ENCODE data around the gene SLAMF1. TPM values are rescaled to one million over a fixed set of nuclear protein-coding genes. Genes with fewer than 3 reads are reported as not detected.
"Not testable (repeated sequence)": the region's sequence is repeated elsewhere in the genome, so short reads cannot be mapped to it uniquely, and the experiment has no call there.

Gene SLAMF1
- total RNA-seq, 2 experiments from 2014 or later: 101 to 112 TPM

- intact Hi-C loops (cut with micrococcal nuclease): loop anchor here (1.0 to 2.0 kb wide), 8 partner anchors 29 to 507 kb away; partner anchors contain the start of genes CD84, COPA and NCSTN
- H3K4me3 Mint-ChIP-seq: no peak overlapping the region
These were observed 39.2 kb downstream of the SLAMF1 start for GRCh38 chr1:160607672-160608032.

DNA sequence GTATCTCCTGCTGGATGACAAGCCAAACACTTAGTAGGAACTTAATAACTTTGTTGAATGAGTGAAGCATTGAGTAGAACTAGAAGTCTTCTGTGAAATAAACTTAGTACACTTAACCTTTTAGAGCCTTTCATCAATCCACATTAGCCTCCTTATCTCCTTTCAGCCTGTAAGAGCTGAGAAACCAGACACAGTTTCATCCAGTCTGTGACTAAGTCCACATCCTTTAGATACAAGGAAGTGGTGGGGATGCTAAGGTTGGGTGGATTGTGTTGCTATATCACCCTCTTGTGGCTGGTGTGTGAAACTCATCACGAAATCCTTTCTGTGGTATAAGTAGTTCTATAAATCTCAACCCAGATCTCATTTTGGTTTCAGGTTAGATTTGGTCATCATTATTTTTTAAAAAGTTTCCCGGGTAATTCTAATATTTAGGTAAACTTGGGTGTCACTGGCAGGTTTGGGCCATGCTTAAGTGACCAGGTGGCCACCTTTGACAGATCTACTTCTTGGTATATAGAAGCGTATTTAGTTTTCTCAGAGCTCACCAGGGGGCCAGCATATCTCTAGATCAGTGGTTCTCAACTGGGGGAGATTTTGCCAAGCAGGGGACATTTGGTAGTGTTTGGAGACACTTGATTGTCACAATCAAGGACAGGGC, 39.7 kb downstream of the SLAMF1 start:
- Mint-ChIP-seq H3K4me3 (no peak overlapping the region), H3K36me3 (ENCODE audit: low read depth) (peaks cover 34% of the 10 kb centered on the region), H3K9me3 (peaks cover 9% of the 10 kb centered on the region), H3K4me1 (ENCODE audit: low read depth) (peaks cover 48% of the 10 kb centered on the region), H3K27me3 (ENCODE audit: low read depth) (no peaks in the 10 kb centered on the region), H3K27ac (peak overlapping the region; percentile 82)
- DNase-seq: peak; percentile 81
- CTCF ChIA-PET: interaction anchor here (0.6 to 6.8 kb wide), 31 partner anchors 10 to 243 kb away, joined by 3 to 87 read pairs (median 5); partner anchors contain the start of genes CD84 and SLAMF6
- intact Hi-C loops (cut with micrococcal nuclease): loop anchor here (1.0 to 2.0 kb wide), 8 partner anchors 28 to 506 kb away; partner anchors contain the start of genes CD84, COPA and NCSTN

More at GRCh38 chr1:160607672-160608032, 39.2 kb downstream of the SLAMF1 start:
- peaks cover 8% of the 10 kb centered on the region for H3K9me3 Mint-ChIP-seq
- peak overlapping the region; percentile 82 for H3K27ac Mint-ChIP-seq
- no peak for DNase-seq
- CTCF ChIA-PET: interaction anchor here (0.9 to 6.8 kb wide), 16 partner anchors 13 to 243 kb away, joined by 3 to 87 read pairs (median 6); partner anchors contain the start of gene CD84
- H3K36me3 Mint-ChIP-seq (ENCODE audit: low read depth): peaks cover 38% of the 10 kb centered on the region
- peaks cover 48% of the 10 kb centered on the region for H3K4me1 Mint-ChIP-seq (ENCODE audit: low read depth)
- no peaks in the 10 kb centered on the region for H3K27me3 Mint-ChIP-seq (ENCODE audit: low read depth)

GRCh38 chr1:160606611-160607010, 40.2 kb downstream of the SLAMF1 start:
- intact Hi-C loops (cut with micrococcal nuclease): loop anchor here (1.0 to 2.0 kb wide), 8 partner anchors 28 to 506 kb away; partner anchors contain the start of genes CD84, COPA and NCSTN
- H3K27ac Mint-ChIP-seq: peak overlapping the region; percentile 82
- peaks cover 14% of the 10 kb centered on the region for H3K9me3 Mint-ChIP-seq
- peaks cover 37% of the 10 kb centered on the region for H3K36me3 Mint-ChIP-seq (ENCODE audit: low read depth)
- H3K27me3 Mint-ChIP-seq (ENCODE audit: low read depth): no peaks in the 10 kb centered on the region
- CTCF ChIA-PET: interaction anchor here (0.6 to 6.8 kb wide), 36 partner anchors 9 to 494 kb away, joined by 3 to 87 read pairs (median 5); partner anchors contain the start of genes CD84 and SLAMF6
- DNase-seq: no peak
- no peak overlapping the region for H3K4me3 Mint-ChIP-seq
- peaks cover 48% of the 10 kb centered on the region for H3K4me1 Mint-ChIP-seq (ENCODE audit: low read depth)

GRCh38 chr1:160605792-160606479, 40.9 kb downstream of the SLAMF1 start:
- H3K36me3 Mint-ChIP-seq (ENCODE audit: low read depth): peaks cover 36% of the 10 kb centered on the region
- H3K27ac Mint-ChIP-seq: peak overlapping the region; percentile 82
- H3K27me3 Mint-ChIP-seq (ENCODE audit: low read depth): no peaks in the 10 kb centered on the region
- intact Hi-C loops (cut with micrococcal nuclease): loop anchor here (2.0 kb wide), 2 partner anchors 27 to 505 kb away; partner anchors contain the start of gene CD84
- H3K4me1 Mint-ChIP-seq (ENCODE audit: low read depth): peaks cover 44% of the 10 kb centered on the region
- H3K9me3 Mint-ChIP-seq: peaks cover 19% of the 10 kb centered on the region
- CTCF ChIA-PET: interaction anchor here (0.6 to 6.8 kb wide), 31 partner anchors 8 to 493 kb away, joined by 3 to 87 read pairs (median 5); partner anchors contain the start of genes CD84 and SLAMF6
- DNase-seq: no peak
- H3K4me3 Mint-ChIP-seq: no peak overlapping the region

- H3K4me1 Mint-ChIP-seq (ENCODE audit: low read depth): peaks cover 37% of the 10 kb centered on the region
- CTCF ChIA-PET: interaction anchor here (0.6 to 6.8 kb wide), 22 partner anchors 9 to 286 kb away, joined by 3 to 87 read pairs (median 5); partner anchors contain the start of genes CD84 and SLAMF6
- H3K36me3 Mint-ChIP-seq (ENCODE audit: low read depth): peaks cover 29% of the 10 kb centered on the region
- intact Hi-C loops (cut with micrococcal nuclease): no loop called here
- no peaks in the 10 kb centered on the region for H3K27me3 Mint-ChIP-seq (ENCODE audit: low read depth)
- H3K27ac Mint-ChIP-seq: peak overlapping the region; percentile 82
- H3K9me3 Mint-ChIP-seq: peaks cover 19% of the 10 kb centered on the region
- no peak overlapping the region for H3K4me3 Mint-ChIP-seq
- DNase-seq: peak; percentile 51
These were observed 41.6 kb downstream of the SLAMF1 start for GRCh38 chr1:160605205-160605604.

GRCh38 chr1:160597705-160598104, 49.1 kb downstream of the SLAMF1 start:
- Mint-ChIP-seq H3K9me3 (peaks cover 25% of the 10 kb centered on the region), H3K27me3 (ENCODE audit: low read depth) (no peaks in the 10 kb centered on the region), H3K4me3 (no peak overlapping the region), H3K27ac (no peak overlapping the region), H3K4me1 (ENCODE audit: low read depth) (no peaks in the 10 kb centered on the region), H3K36me3 (ENCODE audit: low read depth) (peaks cover 17% of the 10 kb centered on the region)
- DNase-seq: no peak
- intact Hi-C loops (cut with micrococcal nuclease): no loop called here
- CTCF ChIA-PET: interaction anchor here (1.0 to 2.0 kb wide), 7 partner anchors 9 to 168 kb away, joined by 3 to 8 read pairs (median 4); no protein-coding TSS in a partner anchor

DNA sequence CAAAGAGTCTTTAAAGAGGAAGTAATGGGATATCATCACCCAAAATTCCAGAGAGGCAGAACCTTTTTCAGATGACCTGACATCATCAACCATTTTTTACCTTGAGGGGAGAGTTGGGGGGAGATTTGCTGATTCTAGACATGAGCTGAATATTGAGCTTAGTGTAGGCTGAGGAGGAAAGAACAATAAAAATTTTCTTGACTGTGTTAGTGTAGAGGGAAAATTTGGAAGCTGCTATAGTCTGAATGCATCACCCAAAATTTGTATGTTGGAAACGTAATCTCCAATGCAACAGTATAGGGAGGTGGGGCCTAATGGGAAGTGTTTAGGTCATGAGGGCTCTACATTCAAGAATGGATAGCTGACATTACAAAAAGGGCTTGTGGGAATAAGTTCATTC, 49.8 kb downstream of the SLAMF1 start:
- Mint-ChIP-seq H3K4me1 (ENCODE audit: low read depth) (no peaks in the 10 kb centered on the region), H3K27me3 (ENCODE audit: low read depth) (no peaks in the 10 kb centered on the region), H3K4me3 (no peak overlapping the region), H3K27ac (no peak overlapping the region), H3K9me3 (peaks cover 25% of the 10 kb centered on the region), H3K36me3 (ENCODE audit: low read depth) (peaks cover 17% of the 10 kb centered on the region)
- no peak for DNase-seq
- CTCF ChIA-PET: interaction anchor here (0.6 to 2.0 kb wide), 6 partner anchors 9 to 200 kb away, joined by 3 to 8 read pairs (median 4); no protein-coding TSS in a partner anchor
- intact Hi-C loops (cut with micrococcal nuclease): no loop called here

- CTCF ChIA-PET: interaction anchor here (0.6 to 1.3 kb wide), 3 partner anchors 16 to 72 kb away, joined by 4 to 5 read pairs (median 4); no protein-coding TSS in a partner anchor
- intact Hi-C loops (cut with micrococcal nuclease): no loop called here
- Mint-ChIP-seq H3K9me3 (peaks cover 16% of the 10 kb centered on the region), H3K27me3 (ENCODE audit: low read depth) (no peaks in the 10 kb centered on the region), H3K27ac (no peak overlapping the region), H3K4me1 (ENCODE audit: low read depth) (peaks cover 9% of the 10 kb centered on the region), H3K36me3 (ENCODE audit: low read depth) (peaks cover 10% of the 10 kb centered on the region), H3K4me3 (no peak overlapping the region)
- DNase-seq: no peak
These were observed 56.4 kb downstream of the SLAMF1 start for GRCh38 chr1:160590488-160590887.

GRCh38 chr1:160588468-160588867, 58.4 kb downstream of the SLAMF1 start:
- CTCF ChIA-PET: interaction anchor here (0.7 to 1.0 kb wide), 2 partner anchors 9 to 30 kb away, joined by 3 read pairs; no protein-coding TSS in a partner anchor
- no peak overlapping the region for H3K27ac Mint-ChIP-seq
- H3K4me1 Mint-ChIP-seq (ENCODE audit: low read depth): peaks cover 22% of the 10 kb centered on the region
- intact Hi-C loops (cut with micrococcal nuclease): no loop called here
- H3K27me3 Mint-ChIP-seq (ENCODE audit: low read depth): no peaks in the 10 kb centered on the region
- H3K36me3 Mint-ChIP-seq (ENCODE audit: low read depth): peaks cover 8% of the 10 kb centered on the region
- no peak overlapping the region for H3K4me3 Mint-ChIP-seq
- no peak for DNase-seq
- H3K9me3 Mint-ChIP-seq: peaks cover 13% of the 10 kb centered on the region

DNA sequence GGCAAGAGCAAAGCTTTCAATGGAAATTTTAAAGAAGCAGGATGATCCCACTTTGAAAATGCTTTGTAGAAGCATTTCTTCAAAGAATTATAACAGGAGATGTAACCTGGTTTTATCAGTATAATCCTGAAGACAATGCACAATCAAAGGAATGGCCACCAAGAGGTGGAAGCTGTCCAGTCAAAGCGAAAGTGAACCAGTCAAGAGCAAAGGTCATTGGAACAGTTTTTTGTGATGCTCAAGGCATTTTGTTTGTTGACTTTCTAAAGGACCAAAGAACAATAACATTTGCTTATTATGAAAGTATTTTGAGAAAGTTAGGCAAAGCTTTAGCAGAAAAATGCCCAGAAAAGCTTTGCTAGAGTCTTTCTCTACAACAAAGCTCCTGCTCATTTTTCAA, 62.1 kb downstream of the SLAMF1 start:
- intact Hi-C loops (cut with micrococcal nuclease): no loop called here
- H3K4me1 Mint-ChIP-seq (ENCODE audit: low read depth): peaks cover 42% of the 10 kb centered on the region
- CTCF ChIA-PET: interaction anchor here (0.9 to 2.0 kb wide), 4 partner anchors 14 to 34 kb away, joined by 4 to 11 read pairs (median 5); no protein-coding TSS in a partner anchor
- H3K27ac Mint-ChIP-seq: no peak overlapping the region
- no peak overlapping the region for H3K4me3 Mint-ChIP-seq
- H3K27me3 Mint-ChIP-seq (ENCODE audit: low read depth): no peaks in the 10 kb centered on the region
- peaks cover 14% of the 10 kb centered on the region for H3K36me3 Mint-ChIP-seq (ENCODE audit: low read depth)
- H3K9me3 Mint-ChIP-seq: peaks cover 16% of the 10 kb centered on the region
- DNase-seq: no peak

- Mint-ChIP-seq H3K4me1 (ENCODE audit: low read depth) (peaks cover 56% of the 10 kb centered on the region), H3K36me3 (ENCODE audit: low read depth) (peaks cover 14% of the 10 kb centered on the region), H3K9me3 (peaks cover 16% of the 10 kb centered on the region)
- H3K27ac Mint-ChIP-seq; CTCF ChIA-PET; H3K27me3 Mint-ChIP-seq (ENCODE audit: low read depth); H3K4me3 Mint-ChIP-seq; DNase-seq; intact Hi-C loops (cut with micrococcal nuclease): not testable (repeated sequence)
These were observed 63.9 kb downstream of the SLAMF1 start for GRCh38 chr1:160582976-160583375.

- intact Hi-C loops (cut with micrococcal nuclease): no loop called here
- DNase-seq: no peak
- peaks cover 16% of the 10 kb centered on the region for H3K9me3 Mint-ChIP-seq
- H3K27ac Mint-ChIP-seq: peak overlapping the region; percentile 28
- CTCF ChIA-PET: interaction anchor here (3.9 kb wide), 1 partner anchor 24 kb away, joined by 22 read pairs; no protein-coding TSS in a partner anchor
- peaks cover 65% of the 10 kb centered on the region for H3K4me1 Mint-ChIP-seq (ENCODE audit: low read depth)
- no peak overlapping the region for H3K4me3 Mint-ChIP-seq
- H3K27me3 Mint-ChIP-seq (ENCODE audit: low read depth): no peaks in the 10 kb centered on the region
- peaks cover 14% of the 10 kb centered on the region for H3K36me3 Mint-ChIP-seq (ENCODE audit: low read depth)
These were observed 64.9 kb downstream of the SLAMF1 start for GRCh38 chr1:160581961-160582360.

Measured in activated naive CD4-positive, alpha-beta T cell treated with anti-CD3 and anti-CD28 coated beads for 36 hours (primary cell).